ENCODE results near the gene GPC1. TPM values are rescaled to one million over a fixed set of nuclear protein-coding genes. Genes with fewer than 3 reads are reported as not detected.

Gene GPC1
- total and polyA plus RNA-seq, 10 of the 15 experiments (the other 5 are each of a cell fraction or from before 2014, with no cell fraction given), result 0.06 to 0.77 (median 0.23) TPM; not detected in 3

DNA sequence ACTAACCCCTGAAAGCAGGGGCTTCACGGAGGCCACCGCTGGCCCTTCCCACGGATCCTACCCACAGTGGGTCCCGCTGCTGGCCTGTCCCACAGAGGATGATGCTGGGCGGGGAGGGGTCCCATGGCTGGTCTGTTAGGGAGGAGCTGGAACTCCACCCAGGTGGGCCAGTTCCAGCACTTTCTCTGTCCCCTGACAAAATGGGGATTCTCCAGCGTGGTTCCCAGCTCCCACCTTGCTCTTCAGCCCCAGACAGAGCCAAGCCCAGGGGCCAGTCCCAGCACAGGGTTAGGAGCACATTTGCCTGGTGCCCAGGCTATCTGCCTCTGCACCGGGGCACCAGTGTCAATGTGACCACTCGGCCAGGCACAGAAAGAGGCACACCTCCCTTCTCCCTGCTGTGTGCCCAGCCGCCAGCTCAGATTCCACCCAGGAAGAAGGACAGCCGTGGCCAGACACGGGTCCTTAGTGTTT lies 72.4 kb downstream of the GPC1 start:
- Histone ChIP-seq H3K27ac (ENCODE audit: control insufficient read depth, insufficient read depth) (no peak overlapping the region), H3K4me3 (no peak overlapping the region), H3K79me2 (ENCODE audit: control insufficient read depth, insufficient read depth, low read length) (no peaks in the 10 kb centered on the region), H3K4me2 (ENCODE audit: control insufficient read depth, insufficient read depth) (no peak overlapping the region), H3K9me3 (replicated peaks; ENCODE audit: control insufficient read depth, insufficient read depth, low read length) (no peaks in the 10 kb centered on the region), H3K9ac (ENCODE audit: control insufficient read depth, insufficient read depth, low read length) (no peak overlapping the region), H3K4me1 (ENCODE audit: control insufficient read depth, insufficient read depth, low read length) (no peaks in the 10 kb centered on the region), H4K20me1 (ENCODE audit: control insufficient read depth, insufficient read depth) (no peaks in the 10 kb centered on the region), H3K36me3 (ENCODE audit: control insufficient read depth in 2 of 2, insufficient read depth in 2 of 2, low read length in 1 of 2) (no peaks in the 10 kb centered on the region), H2AFZ (ENCODE audit: control insufficient read depth, low read depth, low read length) (no peak overlapping the region), H3K27me3 (replicated peaks in 1 of 2; ENCODE audit: control insufficient read depth in 2 of 2, insufficient read depth in 2 of 2, low read length in 1 of 2) (no peaks in the 10 kb centered on the region)
- ChIA-PET POLR2A (no interaction called here), SMC1A (ENCODE audit: uncharacterized antibody, unreplicated experiment) (no interaction called here), CTCF (interaction anchor here (0.6 kb wide), 1 partner anchor 144 kb away, joined by 3 read pairs; no protein-coding TSS in a partner anchor), RAD21 (ENCODE audit: unreplicated experiment) (no interaction called here)
- in situ Hi-C loops (cut with MboI) (loop anchor here (25.0 kb wide), 1 partner anchor 329 kb away; no protein-coding TSS in a partner anchor), intact Hi-C loops (cut with micrococcal nuclease; ENCODE audit: unreplicated experiment) (no loop called here)
- no peak for DNase-seq (ENCODE audit: low read depth, low spot score)
- ATAC-seq, result no peak
- TF ChIP-seq FOXM1 (IDR thresholded peaks at IDR 0.05; ENCODE audit: low read depth, low read length), result no peak
- no peak for TF ChIP-seq TARDBP (IDR thresholded peaks at IDR 0.05; ENCODE audit: borderline replicate concordance)
- no peak for TF ChIP-seq SIX5 (IDR thresholded peaks at IDR 0.05; ENCODE audit: low read depth, low read length, severe bottlenecking)
- TF ChIP-seq BCL11A (IDR thresholded peaks at IDR 0.05; ENCODE audit: low read depth, low read length), result no peak
- TF ChIP-seq EED (IDR thresholded peaks at IDR 0.05; ENCODE audit: low read depth), result no peak
- no peak for TF ChIP-seq ZNF592 (IDR thresholded peaks at IDR 0.05)
- no peak for TF ChIP-seq PAX8 (IDR thresholded peaks at IDR 0.05)
- TF ChIP-seq CHD2 (IDR thresholded peaks at IDR 0.05; ENCODE audit: borderline replicate concordance, low read depth, low read length), result no peak
- TF ChIP-seq RCOR1 (conservative IDR thresholded peaks at IDR 0.05; ENCODE audit: low read depth, low read length), result no peak
- no peak for TF ChIP-seq KAT2A (conservative IDR thresholded peaks at IDR 0.05; ENCODE audit: control insufficient read depth, low read depth, low read length)
- TF ChIP-seq NBN (IDR thresholded peaks at IDR 0.05), result no peak
- 70% methylated on average over 11 of the region's 11 CpGs for WGBS (ENCODE audit: insufficient coverage, insufficient replicate concordance, low lambda C conversion rate, missing lambda C conversion rate)
- BruUV-seq (replicated peaks), result no TSS peak
- no peak for FAIRE-seq
